Prostate gland (tissue), 2 donors: ENCODE measurements around the gene MMS19.
"Not testable (repeated sequence)": the region's sequence is repeated elsewhere in the genome, so short reads cannot be mapped to it uniquely, and the experiment has no call there.

Experiments
- CTCF ChIP-seq, 4 experiments: fragments of 200-600 bp in 2 of 4; fragments of 450-650 bp in 2 of 4; sonication (generic) in 2 of 4; IDR thresholded peaks; 1 replicate in 3 of 4; 2 replicates in 1 of 4; pipeline ENCODE4 v1.5.1; 2016 to 2019; ENCODE audit warnings: antibody characterized with exemption in 4 of 4, mild to moderate bottlenecking in 2 of 4, moderate library complexity in 2 of 4
- POLR2A ChIP-seq: fragments of 450-650 bp; IDR thresholded peaks from one replicate; pipeline ENCODE4 v1.6.1; 2016; ENCODE audit warnings: antibody characterized with exemption, mild to moderate bottlenecking
- POLR2AphosphoS5 ChIP-seq: sonication (generic); formaldehyde crosslinking; IDR thresholded peaks from one replicate; pipeline ENCODE4 v1.6.1; 2017; ENCODE audit warnings: antibody characterized with exemption

GRCh38 chr10:97479410-97479809 is 18.8 kb downstream of the MMS19 start:
- not testable (repeated sequence) for TF ChIP-seq CTCF (IDR thresholded peaks at IDR 0.05); POLR2AphosphoS5; POLR2A
